Activated T-cell treated with anti-CD3 and anti-CD28 coated beads for 4 hours (primary cell): ENCODE measurements around the gene VTCN1.
"Not testable (repeated sequence)": the region's sequence is repeated elsewhere in the genome, so short reads cannot be mapped to it uniquely, and the experiment has no call there.

Experiments used
- DNase-seq: peaks from one replicate; pipeline ENCODE4 v3.0.0-alpha.2; 2020

The VTCN1 gene

GRCh38 chr1:117161887-117162286, 48.8 kb downstream of the VTCN1 start:
- DNase-seq, result no peak

- not testable (repeated sequence) for DNase-seq
Observed at GRCh38 chr1:117151305-117151704, 59.4 kb downstream of the VTCN1 start.

GRCh38 chr1:117150316-117150715, 60.4 kb downstream of the VTCN1 start:
- no peak for DNase-seq

- no peak for DNase-seq
Observed at GRCh38 chr1:117147856-117148588, 62.7 kb downstream of the VTCN1 start.

- no peak for DNase-seq
Observed at GRCh38 chr1:117147341-117147831, 63.3 kb downstream of the VTCN1 start.

- no peak for DNase-seq
Observed at GRCh38 chr1:117146575-117147340, 64.0 kb downstream of the VTCN1 start.

- DNase-seq, result no peak
Observed at GRCh38 chr1:117146072-117146471, 64.7 kb downstream of the VTCN1 start.

- no peak for DNase-seq
Observed at GRCh38 chr1:117143871-117144270, 66.9 kb downstream of the VTCN1 start.

GRCh38 chr1:117143172-117143571, 67.6 kb downstream of the VTCN1 start:
- no peak for DNase-seq

- no peak for DNase-seq
Observed at GRCh38 chr1:117142200-117142599, 68.5 kb downstream of the VTCN1 start.

GRCh38 chr1:117138561-117138960, 72.2 kb downstream of the VTCN1 start:
- DNase-seq, result no peak

- no peak for DNase-seq
Observed at GRCh38 chr1:117138106-117138505, 72.6 kb downstream of the VTCN1 start.

- no peak for DNase-seq
Observed at GRCh38 chr1:117137281-117137855, 73.4 kb downstream of the VTCN1 start.

GRCh38 chr1:117136749-117137148, 74.0 kb downstream of the VTCN1 start:
- no peak for DNase-seq

GRCh38 chr1:117135329-117135728, 75.4 kb downstream of the VTCN1 start:
- DNase-seq, result no peak

GRCh38 chr1:117130526-117130925, 80.2 kb downstream of the VTCN1 start:
- no peak for DNase-seq

GRCh38 chr1:117128323-117129079, 82.2 kb downstream of the VTCN1 start:
- no peak for DNase-seq

- no peak for DNase-seq
Observed at GRCh38 chr1:117127795-117128194, 82.9 kb downstream of the VTCN1 start.

GRCh38 chr1:117124661-117125060, 86.1 kb downstream of the VTCN1 start:
- no peak for DNase-seq

- DNase-seq, result no peak
Observed at GRCh38 chr1:117123274-117123673, 87.5 kb downstream of the VTCN1 start.

- DNase-seq, result no peak
Observed at GRCh38 chr1:117122330-117123025, 88.2 kb downstream of the VTCN1 start.

- DNase-seq, result peak; percentile 78
Observed at GRCh38 chr1:117121589-117122329, 89.0 kb downstream of the VTCN1 start, which contains the start of gene TRIM45. Gene TRIM45 (minus strand): TSS chr1:117121749. CDS start chr1:117121201, 548 bp downstream.
